HUES6 (cell line): ENCODE results near the gene POFUT2.

Source experiments
- H3K27ac ChIP-seq: 2 replicates; pipeline ENCODE4 v1.7.0; 2013; ENCODE audit warnings: low read depth, mild to moderate bottlenecking, low read length, inconsistent platforms
- H3K27me3 ChIP-seq: 2 replicates; pipeline ENCODE4 v1.6.1; 2013; ENCODE audit warnings: low read length; ENCODE audit not compliant: control insufficient read depth, insufficient read depth
- H3K36me3 ChIP-seq: 2 replicates; pipeline ENCODE4 v1.6.1; 2013; ENCODE audit warnings: low read length; ENCODE audit not compliant: control insufficient read depth, insufficient read depth
- H3K4me1 ChIP-seq: 2 replicates; pipeline ENCODE4 v1.6.1; 2013; ENCODE audit warnings: low read length; ENCODE audit not compliant: control insufficient read depth, insufficient read depth
- H3K4me3 ChIP-seq: 2 replicates; pipeline ENCODE4 v1.5.1; 2013; ENCODE audit warnings: low read depth, low read length
- H3K9ac ChIP-seq: one replicate; pipeline ENCODE4 v1.6.1; 2013; ENCODE audit warnings: mild to moderate bottlenecking, low read length
- H3K9me3 ChIP-seq: 2 replicates; pipeline ENCODE4 v1.6.1; 2013; ENCODE audit warnings: low read depth, low read length; ENCODE audit not compliant: control insufficient read depth, insufficient read depth

The POFUT2 gene

GRCh38 chr21:45223236-45224185 lies 64.2 kb downstream of the POFUT2 start:
- Histone ChIP-seq H3K36me3 (peaks cover 4% of the 10 kb centered on the region; the same call in 1 of the 2 replicates), H3K9me3 (no peaks in the 10 kb centered on the region), H3K27ac (no peak overlapping the region), H3K4me3 (no peak overlapping the region), H3K4me1 (peaks cover 8% of the 10 kb centered on the region; the same call in 1 of the 2 replicates), H3K27me3 (no peaks in the 10 kb centered on the region), H3K9ac (no peak overlapping the region)

- peaks cover 4% of the 10 kb centered on the region; the same call in 1 of the 2 replicates for H3K36me3 ChIP-seq
- no peak overlapping the region for H3K9ac ChIP-seq
- H3K27me3 ChIP-seq: no peaks in the 10 kb centered on the region
- H3K9me3 ChIP-seq: peaks cover 4% of the 10 kb centered on the region; the same call in 1 of the 2 replicates
- H3K4me3 ChIP-seq: no peak overlapping the region
- H3K4me1 ChIP-seq: 0 out of 2 replicates have a peak, but pooled peaks cover 8% of the 10 kb centered on the region
- H3K27ac ChIP-seq: no peak overlapping the region
Observed at GRCh38 chr21:45222001-45222400, 65.7 kb downstream of the POFUT2 start.

GRCh38 chr21:45220714-45221490 lies 66.8 kb downstream of the POFUT2 start:
- Histone ChIP-seq H3K4me1 (no peaks in the 10 kb centered on the region), H3K9ac (no peak overlapping the region), H3K9me3 (peaks cover 9% of the 10 kb centered on the region; the same call in 1 of the 2 replicates), H3K27me3 (no peaks in the 10 kb centered on the region), H3K4me3 (no peak overlapping the region), H3K36me3 (peaks cover 4% of the 10 kb centered on the region; the same call in 1 of the 2 replicates), H3K27ac (no peak overlapping the region)

- Histone ChIP-seq H3K9me3 (peaks cover 10% of the 10 kb centered on the region; the same call in 1 of the 2 replicates), H3K36me3 (peaks cover 4% of the 10 kb centered on the region; the same call in 1 of the 2 replicates), H3K27ac (no peak overlapping the region), H3K27me3 (no peaks in the 10 kb centered on the region), H3K9ac (no peak overlapping the region), H3K4me3 (no peak overlapping the region), H3K4me1 (no peaks in the 10 kb centered on the region)
Observed at GRCh38 chr21:45220071-45220481, 67.6 kb downstream of the POFUT2 start.

GRCh38 chr21:45219517-45219916 lies 68.2 kb downstream of the POFUT2 start:
- Histone ChIP-seq H3K9ac (no peak overlapping the region), H3K9me3 (peaks cover 10% of the 10 kb centered on the region; the same call in 1 of the 2 replicates), H3K27ac (no peak overlapping the region), H3K27me3 (no peaks in the 10 kb centered on the region), H3K36me3 (peaks cover 4% of the 10 kb centered on the region; the same call in 1 of the 2 replicates), H3K4me3 (no peak overlapping the region), H3K4me1 (no peaks in the 10 kb centered on the region)

GRCh38 chr21:45217010-45217409 lies 70.7 kb downstream of the POFUT2 start:
- Histone ChIP-seq H3K9ac (no peak overlapping the region), H3K27me3 (no peaks in the 10 kb centered on the region), H3K36me3 (peaks cover 4% of the 10 kb centered on the region; the same call in 1 of the 2 replicates), H3K4me1 (no peaks in the 10 kb centered on the region), H3K27ac (no peak overlapping the region), H3K9me3 (peaks cover 10% of the 10 kb centered on the region; the same call in 1 of the 2 replicates), H3K4me3 (no peak overlapping the region)

GRCh38 chr21:45215213-45215612 lies 72.5 kb downstream of the POFUT2 start:
- Histone ChIP-seq H3K9ac (no peak overlapping the region), H3K27ac (no peak overlapping the region), H3K9me3 (peaks cover 10% of the 10 kb centered on the region; the same call in 1 of the 2 replicates), H3K4me1 (no peaks in the 10 kb centered on the region), H3K27me3 (no peaks in the 10 kb centered on the region), H3K4me3 (no peak overlapping the region), H3K36me3 (no peaks in the 10 kb centered on the region)
